GM23338 (cell line): ENCODE measurements around the gene PTGIR. TPM values are rescaled to one million over a fixed set of nuclear protein-coding genes. Genes with fewer than 3 reads are reported as not detected.

Source experiments
- ATAC-seq: fragments of 200-7000 bp; cut with Tn5 transposase; 3 replicates; pipeline ENCODE4 v1.9.1; 2020
- DNase-seq: peaks from one replicate; pipeline ENCODE4 v3.0.0-alpha.2; 2015; ENCODE audit warnings: low spot score
- H2AFZ ChIP-seq: fragments of 200-600 bp; sonication (generic); 2 replicates; pipeline ENCODE4 v1.8.0; 2016; ENCODE audit warnings: antibody characterized with exemption, mild to moderate bottlenecking, moderate library complexity
- H3F3A ChIP-seq: fragments of 200-600 bp; sonication (generic); replicated peaks from 2 replicates; pipeline ENCODE4 v1.8.0; 2017; ENCODE audit warnings: antibody characterized with exemption, mixed run types, low read depth
- H3K27ac ChIP-seq: fragments of 200-600 bp; sonication (generic); 2 replicates; pipeline ENCODE4 v1.6.1; 2016; ENCODE audit warnings: low read depth
- H3K27me3 ChIP-seq: fragments of 200-600 bp; sonication (generic); 2 replicates; pipeline ENCODE4 v1.8.0; 2016; ENCODE audit warnings: mild to moderate bottlenecking, mixed run types, moderate library complexity; ENCODE audit not compliant: insufficient read depth
- H3K36me3 ChIP-seq: fragments of 200-600 bp; sonication (generic); 2 replicates; pipeline ENCODE4 v1.8.0; 2016; ENCODE audit warnings: mild to moderate bottlenecking; ENCODE audit not compliant: insufficient read depth
- H3K4me1 ChIP-seq: fragments of 200-600 bp; sonication (generic); 2 replicates; pipeline ENCODE4 v1.8.0; 2016; ENCODE audit warnings: mild to moderate bottlenecking, moderate library complexity; ENCODE audit not compliant: insufficient read depth
- H3K4me2 ChIP-seq: fragments of 200-600 bp; sonication (generic); 2 replicates; pipeline ENCODE4 v1.7.1; 2017; ENCODE audit warnings: mixed run types
- H3K4me3 ChIP-seq: fragments of 200-600 bp; sonication (generic); 2 replicates; pipeline ENCODE4 v1.6.1; 2016; ENCODE audit warnings: mixed run types
- H3K79me2 ChIP-seq: fragments of 200-600 bp; sonication (generic); replicated peaks from 2 replicates; pipeline ENCODE4 v1.8.0; 2017; ENCODE audit warnings: mild to moderate bottlenecking; ENCODE audit not compliant: insufficient read depth
- H3K9me2 ChIP-seq: fragments of 200-600 bp; sonication (generic); 2 replicates; pipeline ENCODE4 v1.8.0; 2017; ENCODE audit not compliant: insufficient read depth
- H4K20me1 ChIP-seq: fragments of 200-600 bp; sonication (generic); replicated peaks from 2 replicates; pipeline ENCODE4 v1.8.0; 2017; ENCODE audit warnings: mild to moderate bottlenecking; ENCODE audit not compliant: insufficient read depth
- H3K27ac Mint-ChIP-seq: 2 replicates; pipeline ENCODE4 v1.8.0; 2020; ENCODE audit warnings: inconsistent platforms, mild to moderate bottlenecking, moderate library complexity, mixed read lengths
- H3K27me3 Mint-ChIP-seq: 3 replicates; pipeline ENCODE4 v1.8.0; 2022; ENCODE audit warnings: low read depth, mild to moderate bottlenecking, moderate library complexity, mixed read lengths, inconsistent platforms; ENCODE audit not compliant: insufficient read depth, poor library complexity
- H3K36me3 Mint-ChIP-seq: 3 replicates; pipeline ENCODE4 v1.8.0; 2021; ENCODE audit warnings: low read depth, mild to moderate bottlenecking, inconsistent platforms, moderate library complexity, mixed read lengths
- H3K4me1 Mint-ChIP-seq: 3 replicates; pipeline ENCODE4 v1.8.0; 2020; ENCODE audit warnings: mild to moderate bottlenecking, inconsistent platforms, mixed read lengths
- H3K4me3 Mint-ChIP-seq: 3 replicates; pipeline ENCODE4 v1.8.0; 2021; ENCODE audit warnings: moderate library complexity, mild to moderate bottlenecking, inconsistent platforms, mixed read lengths
- H3K9me3 Mint-ChIP-seq: 3 replicates; pipeline ENCODE4 v1.8.0; 2020; ENCODE audit warnings: moderate library complexity, mild to moderate bottlenecking, inconsistent platforms, mixed read lengths
- CREB1 ChIP-seq: fragments of 250-450 bp; sonication (Bioruptor Pico); IDR thresholded peaks from 2 replicates; pipeline ENCODE4 v1.5.0; 2020; ENCODE audit warnings: low read depth, mild to moderate bottlenecking, moderate library complexity
- EZH2 ChIP-seq: fragments of 200-600 bp; sonication (generic); IDR thresholded peaks from one replicate; pipeline ENCODE4 v1.8.0; 2017; ENCODE audit warnings: antibody characterized with exemption, mild to moderate bottlenecking, low read depth; ENCODE audit not compliant: unreplicated experiment
- EZH2phosphoT487 ChIP-seq: fragments of 200-600 bp; sonication (generic); IDR thresholded peaks from one replicate; pipeline ENCODE4 v1.8.1; 2018; ENCODE audit warnings: antibody characterized with exemption; ENCODE audit not compliant: unreplicated experiment
- JUNB ChIP-seq: IDR thresholded peaks from one replicate; pipeline ENCODE4 v1.6.1; 2016; ENCODE audit warnings: antibody characterized with exemption; ENCODE audit not compliant: unreplicated experiment
- NANOG ChIP-seq: IDR thresholded peaks from 2 replicates; pipeline ENCODE4 v1.6.1; 2016; ENCODE audit warnings: antibody characterized with exemption, borderline replicate concordance
- POLR2AphosphoS5 ChIP-seq: IDR thresholded peaks from 2 replicates; pipeline ENCODE4 v1.6.1; 2016; ENCODE audit warnings: antibody characterized with exemption, low read depth
- STAT1 ChIP-seq: IDR thresholded peaks from one replicate; pipeline ENCODE4 v1.6.1; 2016; ENCODE audit warnings: antibody characterized with exemption; ENCODE audit not compliant: unreplicated experiment
- ZNF114 ChIP-seq: fragments of 250-450 bp; sonication (Bioruptor Pico); IDR thresholded peaks from 2 replicates; pipeline ENCODE4 v1.5.0; 2020; ENCODE audit warnings: mild to moderate bottlenecking, moderate library complexity
- ZNF331 ChIP-seq: fragments of 250-450 bp; sonication (Bioruptor Pico); IDR thresholded peaks from 2 replicates; pipeline ENCODE4 v1.5.0; 2020; ENCODE audit warnings: low read depth, mild to moderate bottlenecking, moderate library complexity
- polyA plus RNA-seq: library from polyadenylated mRNA; unstranded; fragments of >200 nt; fragmentation: Nextera tagmentation; extraction: Ambion mirVana; gene quantifications from 2 replicates; pipeline ENCODE4 v1.2.1, GENCODE V29; 2016
- total RNA-seq: library from RNA; depleted of rRNA; stranded (reverse); fragments of >200 nt; shearing (Covaris generic); gene quantifications from 2 replicates; pipeline ENCODE4 v1.2.3, GENCODE V29; 2014
- TF ChIP-seq, protein P1 (sequence below): IDR thresholded peaks from 2 replicates; pipeline ENCODE4 v1.6.1; 2016; ENCODE audit warnings: antibody characterized with exemption
- TF ChIP-seq, protein P2 (sequence below): fragments of 250-450 bp; sonication (Bioruptor Pico); IDR thresholded peaks from 2 replicates; pipeline ENCODE4 v1.5.0; 2020; ENCODE audit warnings: mild to moderate bottlenecking, moderate library complexity

Gene PTGIR
- total and polyA plus RNA-seq, 2 experiments from 2014 or later, result not detected

GRCh38 chr19:46603195-46603637 is 21.7 kb downstream of the PTGIR start:
- Mint-ChIP-seq H3K4me1 (peaks cover 25% of the 10 kb centered on the region), H3K9me3 (peaks cover 2% of the 10 kb centered on the region; the same call in 1 of the 3 replicates), H3K27ac (no peak overlapping the region), H3K36me3 (peaks cover 20% of the 10 kb centered on the region), H3K27me3 (peaks cover 18% of the 10 kb centered on the region), H3K4me3 (peak overlapping the region; percentile 96)
- no peaks in the 10 kb centered on the region for H3K27me3 ChIP-seq
- H3K4me1 ChIP-seq, result peaks cover 11% of the 10 kb centered on the region
- no peak overlapping the region for H2AFZ ChIP-seq
- TF ChIP-seq JUNB (no peak), POLR2AphosphoS5 (no peak), ZNF114 (CRISPR knock-in tag) (no peak), EZH2 (no peak), ZNF331 (CRISPR knock-in tag) (no peak)
- H3K36me3 ChIP-seq, result peaks cover 13% of the 10 kb centered on the region; the same call in 1 of the 2 replicates
- ATAC-seq (no peak), DNase-seq (no peak)
- peaks cover 39% of the 10 kb centered on the region for H3K79me2 ChIP-seq
- peak overlapping the region; percentile 93 for H3K4me2 ChIP-seq
- no peak overlapping the region for H3K27ac ChIP-seq
- H4K20me1 ChIP-seq, result peaks cover 25% of the 10 kb centered on the region
- peak overlapping the region; percentile 100; the same call in 1 of the 2 replicates for H3K4me3 ChIP-seq
- H3F3A ChIP-seq, result no peaks in the 10 kb centered on the region
- H3K9me2 ChIP-seq, result no peaks in the 10 kb centered on the region

- ATAC-seq (no peak; the same call in 2 of the 3 replicates), DNase-seq (peak; percentile 28)
- Histone ChIP-seq H3K27ac (no peak overlapping the region), H3K36me3 (peaks cover 9% of the 10 kb centered on the region; the same call in 1 of the 2 replicates), H3F3A (no peaks in the 10 kb centered on the region), H3K27me3 (no peaks in the 10 kb centered on the region), H2AFZ (no peak overlapping the region), H3K9me2 (no peaks in the 10 kb centered on the region), H3K4me1 (peaks cover 11% of the 10 kb centered on the region), H3K79me2 (peaks cover 39% of the 10 kb centered on the region), H4K20me1 (peaks cover 22% of the 10 kb centered on the region), H3K4me3 (peak overlapping the region; percentile 100), H3K4me2 (peak overlapping the region; percentile 93)
- peaks cover 14% of the 10 kb centered on the region for H3K36me3 Mint-ChIP-seq
- H3K4me3 Mint-ChIP-seq, result peak overlapping the region; percentile 96
- no peak overlapping the region for H3K27ac Mint-ChIP-seq
- peaks cover 2% of the 10 kb centered on the region; the same call in 1 of the 3 replicates for H3K9me3 Mint-ChIP-seq
- peaks cover 25% of the 10 kb centered on the region for H3K4me1 Mint-ChIP-seq
- peaks cover 17% of the 10 kb centered on the region for H3K27me3 Mint-ChIP-seq
- no peak for TF ChIP-seq ZNF114 (CRISPR knock-in tag)
- no peak for TF ChIP-seq CREB1 (CRISPR knock-in tag)
- TF ChIP-seq POLR2AphosphoS5, result no peak
- TF ChIP-seq NANOG, result no peak
- no peak for TF ChIP-seq STAT1
- TF ChIP-seq EZH2, result no peak
- no peak for TF ChIP-seq ZNF331 (CRISPR knock-in tag)
- TF ChIP-seq, protein P1, sequence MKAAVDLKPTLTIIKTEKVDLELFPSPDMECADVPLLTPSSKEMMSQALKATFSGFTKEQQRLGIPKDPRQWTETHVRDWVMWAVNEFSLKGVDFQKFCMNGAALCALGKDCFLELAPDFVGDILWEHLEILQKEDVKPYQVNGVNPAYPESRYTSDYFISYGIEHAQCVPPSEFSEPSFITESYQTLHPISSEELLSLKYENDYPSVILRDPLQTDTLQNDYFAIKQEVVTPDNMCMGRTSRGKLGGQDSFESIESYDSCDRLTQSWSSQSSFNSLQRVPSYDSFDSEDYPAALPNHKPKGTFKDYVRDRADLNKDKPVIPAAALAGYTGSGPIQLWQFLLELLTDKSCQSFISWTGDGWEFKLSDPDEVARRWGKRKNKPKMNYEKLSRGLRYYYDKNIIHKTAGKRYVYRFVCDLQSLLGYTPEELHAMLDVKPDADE, result no peak
- TF ChIP-seq, protein P2, sequence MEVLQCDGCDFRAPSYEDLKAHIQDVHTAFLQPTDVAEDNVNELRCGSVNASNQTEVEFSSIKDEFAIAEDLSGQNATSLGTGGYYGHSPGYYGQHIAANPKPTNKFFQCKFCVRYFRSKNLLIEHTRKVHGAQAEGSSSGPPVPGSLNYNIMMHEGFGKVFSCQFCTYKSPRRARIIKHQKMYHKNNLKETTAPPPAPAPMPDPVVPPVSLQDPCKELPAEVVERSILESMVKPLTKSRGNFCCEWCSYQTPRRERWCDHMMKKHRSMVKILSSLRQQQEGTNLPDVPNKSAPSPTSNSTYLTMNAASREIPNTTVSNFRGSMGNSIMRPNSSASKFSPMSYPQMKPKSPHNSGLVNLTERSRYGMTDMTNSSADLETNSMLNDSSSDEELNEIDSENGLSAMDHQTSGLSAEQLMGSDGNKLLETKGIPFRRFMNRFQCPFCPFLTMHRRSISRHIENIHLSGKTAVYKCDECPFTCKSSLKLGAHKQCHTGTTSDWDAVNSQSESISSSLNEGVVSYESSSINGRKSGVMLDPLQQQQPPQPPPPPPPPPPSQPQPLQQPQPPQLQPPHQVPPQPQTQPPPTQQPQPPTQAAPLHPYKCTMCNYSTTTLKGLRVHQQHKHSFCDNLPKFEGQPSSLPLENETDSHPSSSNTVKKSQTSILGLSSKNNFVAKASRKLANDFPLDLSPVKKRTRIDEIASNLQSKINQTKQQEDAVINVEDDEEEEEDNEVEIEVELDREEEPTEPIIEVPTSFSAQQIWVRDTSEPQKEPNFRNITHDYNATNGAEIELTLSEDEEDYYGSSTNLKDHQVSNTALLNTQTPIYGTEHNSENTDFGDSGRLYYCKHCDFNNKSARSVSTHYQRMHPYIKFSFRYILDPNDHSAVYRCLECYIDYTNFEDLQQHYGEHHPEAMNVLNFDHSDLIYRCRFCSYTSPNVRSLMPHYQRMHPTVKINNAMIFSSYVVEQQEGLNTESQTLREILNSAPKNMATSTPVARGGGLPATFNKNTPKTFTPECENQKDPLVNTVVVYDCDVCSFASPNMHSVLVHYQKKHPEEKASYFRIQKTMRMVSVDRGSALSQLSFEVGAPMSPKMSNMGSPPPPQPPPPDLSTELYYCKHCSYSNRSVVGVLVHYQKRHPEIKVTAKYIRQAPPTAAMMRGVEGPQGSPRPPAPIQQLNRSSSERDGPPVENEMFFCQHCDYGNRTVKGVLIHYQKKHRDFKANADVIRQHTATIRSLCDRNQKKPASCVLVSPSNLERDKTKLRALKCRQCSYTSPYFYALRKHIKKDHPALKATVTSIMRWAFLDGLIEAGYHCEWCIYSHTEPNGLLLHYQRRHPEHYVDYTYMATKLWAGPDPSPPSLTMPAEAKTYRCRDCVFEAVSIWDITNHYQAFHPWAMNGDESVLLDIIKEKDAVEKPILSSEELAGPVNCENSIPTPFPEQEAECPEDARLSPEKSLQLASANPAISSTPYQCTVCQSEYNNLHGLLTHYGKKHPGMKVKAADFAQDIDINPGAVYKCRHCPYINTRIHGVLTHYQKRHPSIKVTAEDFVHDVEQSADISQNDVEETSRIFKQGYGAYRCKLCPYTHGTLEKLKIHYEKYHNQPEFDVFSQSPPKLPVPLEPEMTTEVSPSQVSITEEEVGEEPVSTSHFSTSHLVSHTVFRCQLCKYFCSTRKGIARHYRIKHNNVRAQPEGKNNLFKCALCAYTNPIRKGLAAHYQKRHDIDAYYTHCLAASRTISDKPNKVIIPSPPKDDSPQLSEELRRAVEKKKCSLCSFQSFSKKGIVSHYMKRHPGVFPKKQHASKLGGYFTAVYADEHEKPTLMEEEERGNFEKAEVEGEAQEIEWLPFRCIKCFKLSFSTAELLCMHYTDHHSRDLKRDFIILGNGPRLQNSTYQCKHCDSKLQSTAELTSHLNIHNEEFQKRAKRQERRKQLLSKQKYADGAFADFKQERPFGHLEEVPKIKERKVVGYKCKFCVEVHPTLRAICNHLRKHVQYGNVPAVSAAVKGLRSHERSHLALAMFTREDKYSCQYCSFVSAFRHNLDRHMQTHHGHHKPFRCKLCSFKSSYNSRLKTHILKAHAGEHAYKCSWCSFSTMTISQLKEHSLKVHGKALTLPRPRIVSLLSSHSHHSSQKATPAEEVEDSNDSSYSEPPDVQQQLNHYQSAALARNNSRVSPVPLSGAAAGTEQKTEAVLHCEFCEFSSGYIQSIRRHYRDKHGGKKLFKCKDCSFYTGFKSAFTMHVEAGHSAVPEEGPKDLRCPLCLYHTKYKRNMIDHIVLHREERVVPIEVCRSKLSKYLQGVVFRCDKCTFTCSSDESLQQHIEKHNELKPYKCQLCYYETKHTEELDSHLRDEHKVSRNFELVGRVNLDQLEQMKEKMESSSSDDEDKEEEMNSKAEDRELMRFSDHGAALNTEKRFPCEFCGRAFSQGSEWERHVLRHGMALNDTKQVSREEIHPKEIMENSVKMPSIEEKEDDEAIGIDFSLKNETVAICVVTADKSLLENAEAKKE (CRISPR knock-in tag), result no peak
- no peak for TF ChIP-seq JUNB
- TF ChIP-seq EZH2phosphoT487, result no peak
Observed at GRCh38 chr19:46602392-46603194, 22.3 kb downstream of the PTGIR start.
